HCT116 (cell line): Measurements from ENCODE around the gene ACSL4. TPM values are rescaled to one million over a fixed set of nuclear protein-coding genes. Genes with fewer than 3 reads are reported as not detected.

Experiments used
- ATAC-seq: fragments of 200-7000 bp; cut with Tn5 transposase; 2 replicates; pipeline ENCODE4 v1.9.1; 2020; ENCODE audit warnings: mild to moderate bottlenecking, moderate library complexity
- BruUV-seq: library from RNA; stranded (reverse); fragments of 400-500 nt; replicated peaks from 2 replicates; lab custom pipeline; 2021; lab: Mats Ljungman, UMichigan
- CTCF ChIA-PET: fragments of 300-600 bp; sonication (Branson Sonifier 250); formaldehyde crosslinking; loops from one replicate; lab custom pipeline; 2021; ENCODE audit warnings: antibody characterized with exemption; lab: Charles Lee
- POLR2A ChIA-PET: fragments of 300-600, 350-600 bp; sonication (Branson Sonifier 250); formaldehyde crosslinking; loops from one replicate; lab custom pipeline; 2021; ENCODE audit warnings: antibody characterized with exemption; lab: Charles Lee
- RAD21 ChIA-PET, 2 experiments: fragments of 300-600 bp; sonication (Branson Sonifier 250); formaldehyde crosslinking; loops; one replicate each; lab custom pipeline; 2023; ENCODE audit warnings: low total read pairs in 2 of 2; ENCODE audit not compliant: uncharacterized antibody in 2 of 2, unreplicated experiment in 2 of 2, low non-redundant PET in 1 of 2; lab: Charles Lee
- DNase-seq: peaks from one replicate; pipeline ENCODE4 v3.0.0-alpha.2; 2010; ENCODE audit warnings: low read depth, low spot score
- H2AFZ ChIP-seq: fragments of 200-600 bp; shearing (Covaris generic), sonication (generic); 2 replicates; pipeline ENCODE4 v1.6.1; 2017; ENCODE audit warnings: low read depth, mixed run types, mixed read lengths, antibody characterized with exemption, low read length; ENCODE audit not compliant: poor library complexity, severe bottlenecking
- H3K27ac ChIP-seq: 2 replicates; pipeline ENCODE4 v1.5.1; 2012; ENCODE audit warnings: low read depth, low read length
- H3K27me3 ChIP-seq: fragments of 200-600 bp; sonication (generic); 2 replicates; pipeline ENCODE4 v1.6.1; 2016; ENCODE audit warnings: mixed run types, low read length, mixed read lengths; ENCODE audit not compliant: insufficient read depth
- H3K36me3 ChIP-seq, 2 experiments: fragments of 200-500 bp in 1 of 2; fragments of 200-600 bp in 1 of 2; sonication (Bioruptor generic) in 1 of 2; sonication (generic) in 1 of 2; 2 replicates each; pipeline versions ENCODE4 v1.5.1 to v1.6.1; 2014 to 2016; ENCODE audit warnings: low read length in 2 of 2, inconsistent platforms in 1 of 2, mixed read lengths in 1 of 2, mixed run types in 1 of 2; ENCODE audit not compliant: insufficient read depth in 2 of 2, control insufficient read depth in 1 of 2
- H3K4me1 ChIP-seq, 2 experiments: fragments of 200-600 bp in 1 of 2; sonication (generic) in 1 of 2; 2 replicates each; pipeline versions ENCODE4 v1.5.1 to v1.6.1; 2012 to 2017; ENCODE audit warnings: low read length in 2 of 2, inconsistent platforms in 1 of 2, mild to moderate bottlenecking in 1 of 2, mixed read lengths in 1 of 2, mixed run types in 1 of 2, moderate library complexity in 1 of 2; ENCODE audit not compliant: insufficient read depth in 2 of 2, control insufficient read depth in 1 of 2
- H3K4me2 ChIP-seq: fragments of 200-600 bp; sonication (generic); 2 replicates; pipeline ENCODE4 v1.6.1; 2017; ENCODE audit warnings: mixed run types, low read length, mixed read lengths
- H3K4me3 ChIP-seq, 2 experiments: fragments of 200-600 bp in 1 of 2; sonication (generic) in 1 of 2; replicated peaks in 1 of 2; 2 replicates each; pipeline ENCODE4 v1.5.1; 2011 to 2016; ENCODE audit warnings: low read length in 2 of 2, control low read depth in 1 of 2, low read depth in 1 of 2, mild to moderate bottlenecking in 1 of 2, mixed read lengths in 1 of 2, mixed run types in 1 of 2
- H3K79me2 ChIP-seq: fragments of 200-600 bp; sonication (generic); 2 replicates; pipeline ENCODE4 v1.6.1; 2017; ENCODE audit warnings: mild to moderate bottlenecking, mixed run types, low read length, moderate library complexity, mixed read lengths; ENCODE audit not compliant: insufficient read depth
- H3K9ac ChIP-seq: fragments of 200-600 bp; sonication (generic); 2 replicates; pipeline ENCODE4 v1.6.1; 2016; ENCODE audit warnings: low read length, mixed read lengths
- H3K9me2 ChIP-seq: fragments of 200-600 bp; sonication (generic), shearing (Covaris generic); 2 replicates; pipeline ENCODE4 v1.6.1; 2017; ENCODE audit warnings: mixed run types, mild to moderate bottlenecking, moderate library complexity; ENCODE audit not compliant: insufficient read depth
- H3K9me3 ChIP-seq, 2 experiments: fragments of 200-500 bp in 1 of 2; fragments of 200-600 bp in 1 of 2; sonication (Bioruptor generic) in 1 of 2; sonication (generic) in 1 of 2; 2 replicates each; pipeline ENCODE4 v1.6.1; 2014 to 2017; ENCODE audit warnings: low read length in 2 of 2, mixed read lengths in 2 of 2, inconsistent platforms in 1 of 2, low read depth in 1 of 2, mild to moderate bottlenecking in 1 of 2, mixed run types in 1 of 2, moderate library complexity in 1 of 2; ENCODE audit not compliant: control insufficient read depth in 1 of 2, insufficient read depth in 1 of 2
- H4K20me1 ChIP-seq: fragments of 200-600 bp; sonication (generic), shearing (Covaris generic); 2 replicates; pipeline ENCODE4 v1.6.1; 2017; ENCODE audit warnings: mixed run types, mild to moderate bottlenecking, moderate library complexity; ENCODE audit not compliant: insufficient read depth
- CBX3 ChIP-seq: IDR thresholded peaks from 2 replicates; pipeline ENCODE4 v1.6.1; 2012; ENCODE audit warnings: low read depth
- CEBPB ChIP-seq: IDR thresholded peaks from 2 replicates; pipeline ENCODE4 v1.6.1; 2012; ENCODE audit warnings: low read depth
- ELF1 ChIP-seq: IDR thresholded peaks from 2 replicates; pipeline ENCODE4 v1.6.1; 2012; ENCODE audit warnings: low read depth, borderline replicate concordance
- EZH2phosphoT487 ChIP-seq: fragments of 200-600 bp; IDR thresholded peaks from 2 replicates; pipeline ENCODE4 v1.6.1; 2018; ENCODE audit warnings: antibody characterized with exemption, borderline replicate concordance
- JUND ChIP-seq: IDR thresholded peaks from 2 replicates; pipeline ENCODE4 v1.6.1; 2012
- SRF ChIP-seq: IDR thresholded peaks from 2 replicates; pipeline ENCODE4 v1.6.1; 2012; ENCODE audit warnings: low read depth
- intact Hi-C: fragments of 100-400 bp; cut with micrococcal nuclease; formaldehyde crosslinking; loops from 2 replicates; pipeline ENCODE4 v1.10.0; 2022
- total RNA-seq: library from RNA; stranded (reverse); gene quantifications from one replicate; pipeline ENCODE4 v1.2.1, GENCODE V29; 2021; ENCODE audit not compliant: unreplicated experiment
- TF ChIP-seq, protein P1 (sequence below): IDR thresholded peaks from 2 replicates; pipeline ENCODE4 v1.6.1; 2012
- TF ChIP-seq, protein P2 (sequence below): IDR thresholded peaks from 2 replicates; pipeline ENCODE4 v1.6.1; 2011; ENCODE audit warnings: mild to moderate bottlenecking, low read length, moderate library complexity; ENCODE audit not compliant: insufficient replicate concordance; ENCODE audit errors: extremely low read depth

Gene ACSL4
- total RNA-seq, 1 experiment from 2014 or later = 50.5 TPM

DNA sequence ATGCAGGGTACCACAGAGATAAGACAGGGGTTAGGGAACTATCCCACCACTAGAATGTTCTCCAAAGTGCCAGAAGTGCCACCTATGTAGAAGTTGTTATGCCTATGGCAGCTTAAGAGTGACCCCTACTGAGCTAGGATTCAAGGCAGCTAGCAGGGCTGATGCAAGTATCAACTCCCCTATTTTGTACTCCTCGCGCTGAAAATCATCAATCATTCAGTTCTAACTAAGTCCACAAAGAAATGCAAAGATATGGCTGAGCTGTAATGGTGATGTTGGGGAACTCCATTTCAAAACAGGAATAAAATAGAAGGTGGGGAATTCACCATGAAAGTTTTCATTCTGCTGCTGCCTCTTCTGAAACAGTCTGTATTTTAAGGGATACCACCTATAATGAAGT lies 13.8 kb downstream of the ACSL4 start:
- Histone ChIP-seq H4K20me1 (no peaks in the 10 kb centered on the region), H3K9me2 (no peaks in the 10 kb centered on the region), H3K79me2 (peaks cover 11% of the 10 kb centered on the region), H3K4me1 (peaks cover 2 to 6% of the 10 kb centered on the region in 2 experiments; a peak in 3 of 4 replicates), H3K4me2 (no peak overlapping the region), H3K4me3 (no peak overlapping the region), H2AFZ (no peak overlapping the region), H3K27ac (no peak overlapping the region), H3K27me3 (no peaks in the 10 kb centered on the region), H3K9ac (no peak overlapping the region), H3K9me3 (no peaks in the 10 kb centered on the region), H3K36me3 (no peaks in the 10 kb centered on the region)
- RAD21 ChIA-PET = no interaction called here
- DNase-seq (no peak), ATAC-seq (no peak)
- POLR2A ChIA-PET = interaction anchor here (2.1 kb wide), 1 partner anchor 14 kb away, joined by 6 read pairs; the partner anchor contains the start of gene ACSL4
- TF ChIP-seq, protein P1, sequence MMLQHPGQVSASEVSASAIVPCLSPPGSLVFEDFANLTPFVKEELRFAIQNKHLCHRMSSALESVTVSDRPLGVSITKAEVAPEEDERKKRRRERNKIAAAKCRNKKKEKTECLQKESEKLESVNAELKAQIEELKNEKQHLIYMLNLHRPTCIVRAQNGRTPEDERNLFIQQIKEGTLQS = no peak
- TF ChIP-seq ELF1 (no peak), CEBPB (no peak), SRF (no peak), EZH2phosphoT487 (no peak), CBX3 (no peak), JUND (no peak)
- TF ChIP-seq, protein P2, sequence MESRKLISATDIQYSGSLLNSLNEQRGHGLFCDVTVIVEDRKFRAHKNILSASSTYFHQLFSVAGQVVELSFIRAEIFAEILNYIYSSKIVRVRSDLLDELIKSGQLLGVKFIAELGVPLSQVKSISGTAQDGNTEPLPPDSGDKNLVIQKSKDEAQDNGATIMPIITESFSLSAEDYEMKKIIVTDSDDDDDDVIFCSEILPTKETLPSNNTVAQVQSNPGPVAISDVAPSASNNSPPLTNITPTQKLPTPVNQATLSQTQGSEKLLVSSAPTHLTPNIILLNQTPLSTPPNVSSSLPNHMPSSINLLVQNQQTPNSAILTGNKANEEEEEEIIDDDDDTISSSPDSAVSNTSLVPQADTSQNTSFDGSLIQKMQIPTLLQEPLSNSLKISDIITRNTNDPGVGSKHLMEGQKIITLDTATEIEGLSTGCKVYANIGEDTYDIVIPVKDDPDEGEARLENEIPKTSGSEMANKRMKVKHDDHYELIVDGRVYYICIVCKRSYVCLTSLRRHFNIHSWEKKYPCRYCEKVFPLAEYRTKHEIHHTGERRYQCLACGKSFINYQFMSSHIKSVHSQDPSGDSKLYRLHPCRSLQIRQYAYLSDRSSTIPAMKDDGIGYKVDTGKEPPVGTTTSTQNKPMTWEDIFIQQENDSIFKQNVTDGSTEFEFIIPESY = no peak
- CTCF ChIA-PET = interaction anchor here (1.0 to 2.4 kb wide), 2 partner anchors 138 to 172 kb away, joined by 4 to 5 read pairs; no protein-coding TSS in a partner anchor
- intact Hi-C loops = no loop called here
- no TSS peak for BruUV-seq
